ENCODE results near the gene TMTC3.

Gene TMTC3

GRCh38 chr12:88228720-88229119 lies 86.6 kb downstream of the TMTC3 start:
- no peak for DNase-seq

- no peak for DNase-seq
These were observed 88.2 kb downstream of the TMTC3 start for GRCh38 chr12:88230271-88230670.

- peak; percentile 9 for DNase-seq
These were observed 93.2 kb downstream of the TMTC3 start for GRCh38 chr12:88235183-88235833.

- no peak for DNase-seq
These were observed 95.8 kb downstream of the TMTC3 start for GRCh38 chr12:88237954-88238353.

- DNase-seq = no peak
These were observed 96.3 kb downstream of the TMTC3 start for GRCh38 chr12:88238406-88238805.

- DNase-seq = no peak
These were observed 99.9 kb downstream of the TMTC3 start for GRCh38 chr12:88241862-88242570.

- DNase-seq = no peak
These were observed 100.4 kb downstream of the TMTC3 start for GRCh38 chr12:88242571-88242925.

- DNase-seq = no peak
These were observed 100.8 kb downstream of the TMTC3 start for GRCh38 chr12:88242939-88243338.

GRCh38 chr12:88243982-88244381 lies 101.9 kb downstream of the TMTC3 start:
- no peak for DNase-seq

- DNase-seq = no peak
These were observed 103.8 kb downstream of the TMTC3 start for GRCh38 chr12:88245905-88246304.

- no peak for DNase-seq
These were observed 105.1 kb downstream of the TMTC3 start for GRCh38 chr12:88247241-88247643.

- no peak for DNase-seq
These were observed 106.5 kb downstream of the TMTC3 start for GRCh38 chr12:88248606-88249005.

Data from stimulated activated naive CD4-positive, alpha-beta T cell treated with Interleukin-2 at 50 U/mL for 16 hours (primary cell).